IPS DF 6.9 (cell line): ENCODE measurements around the gene NRG3.

Experiments
- DNase-seq: peaks from one replicate; pipeline ENCODE4 v3.0.0-alpha.2; 2013; ENCODE audit warnings: low read depth, low spot score
- H3K27ac ChIP-seq: one replicate; pipeline ENCODE4 v1.5.1; 2013; ENCODE audit warnings: low read length, control low read depth
- H3K27me3 ChIP-seq: 2 replicates; pipeline ENCODE4 v1.6.1; 2013; ENCODE audit warnings: mild to moderate bottlenecking, low read length; ENCODE audit not compliant: control insufficient read depth, insufficient read depth
- H3K36me3 ChIP-seq: 2 replicates; pipeline ENCODE4 v1.6.1; 2013; ENCODE audit warnings: low read length; ENCODE audit not compliant: control insufficient read depth, insufficient read depth
- H3K4me1 ChIP-seq: 2 replicates; pipeline ENCODE4 v1.6.1; 2013; ENCODE audit warnings: low read length; ENCODE audit not compliant: control insufficient read depth, insufficient read depth
- H3K4me3 ChIP-seq: 2 replicates; pipeline ENCODE4 v1.5.1; 2013; ENCODE audit warnings: mild to moderate bottlenecking, low read length
- H3K9me3 ChIP-seq: 2 replicates; pipeline ENCODE4 v1.6.1; 2013; ENCODE audit warnings: low read length, inconsistent platforms; ENCODE audit not compliant: control insufficient read depth, insufficient read depth
- WGBS: extraction: QIAGEN DNeasy Blood & Tissue Kit; methylation state at CpG from one replicate; pipeline ENCODE4 v1.1.7; 2013; ENCODE audit warnings: mixed read lengths, missing lambda C conversion rate; ENCODE audit not compliant: insufficient read length, insufficient coverage; 5-methylcytosine and 5-hydroxymethylcytosine counted together

NRG3 gene

DNA sequence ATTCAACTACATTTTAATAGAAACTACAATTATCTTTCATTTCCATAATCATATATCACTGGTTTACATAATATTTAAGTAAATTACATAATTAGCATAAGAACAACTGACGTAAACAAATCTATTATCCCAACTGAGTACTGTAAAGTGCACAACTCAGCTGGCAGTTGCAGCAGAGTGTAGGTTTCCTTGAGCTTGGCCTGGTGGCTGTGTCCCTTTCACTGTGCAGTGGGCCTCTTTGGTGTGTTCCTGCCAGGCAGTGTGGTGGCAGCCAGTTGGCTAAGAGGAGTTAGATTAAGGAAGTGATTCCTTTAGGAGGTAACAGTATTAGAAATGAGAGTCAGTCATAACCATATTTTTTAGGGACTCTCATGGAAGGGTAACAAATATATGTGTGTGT lies 7.0 kb downstream of the NRG3 start:
- Histone ChIP-seq H3K4me1 (0 out of 2 replicates have a peak, but pooled peaks cover 2% of the 10 kb centered on the region), H3K9me3 (no peaks in the 10 kb centered on the region), H3K36me3 (no peaks in the 10 kb centered on the region), H3K4me3 (no peak overlapping the region), H3K27ac (no peak overlapping the region), H3K27me3 (no peaks in the 10 kb centered on the region)
- WGBS: no CpG with 5 or more reads among the region's 1 CpG
- DNase-seq: no peak

DNA sequence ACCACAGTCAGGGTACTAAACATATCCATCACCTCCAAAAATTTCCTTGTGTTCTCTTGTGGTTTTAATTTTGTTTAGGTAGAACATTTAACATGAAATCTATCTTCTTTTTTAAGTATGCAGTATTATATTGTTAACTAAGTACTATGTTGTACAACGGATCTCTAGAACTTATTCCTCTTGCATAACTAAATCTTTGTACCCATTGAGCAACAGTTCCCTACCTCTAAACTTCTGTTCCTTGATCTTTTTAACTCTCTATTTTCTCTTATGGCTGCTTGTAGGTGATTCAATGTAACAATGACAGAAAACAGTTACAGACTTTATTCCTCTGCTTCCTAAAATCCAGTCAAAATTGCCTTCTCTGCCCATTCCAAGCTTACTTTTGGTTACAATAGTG lies 9.9 kb downstream of the NRG3 start:
- no peaks in the 10 kb centered on the region for H3K27me3 ChIP-seq
- H3K9me3 ChIP-seq: no peaks in the 10 kb centered on the region
- no peak for DNase-seq
- no peaks in the 10 kb centered on the region for H3K36me3 ChIP-seq
- no peak overlapping the region for H3K27ac ChIP-seq
- H3K4me1 ChIP-seq: 0 out of 2 replicates have a peak, but pooled peaks cover 4% of the 10 kb centered on the region
- H3K4me3 ChIP-seq: no peak overlapping the region
- WGBS: no CpG with 5 or more reads among the region's 1 CpG

DNA sequence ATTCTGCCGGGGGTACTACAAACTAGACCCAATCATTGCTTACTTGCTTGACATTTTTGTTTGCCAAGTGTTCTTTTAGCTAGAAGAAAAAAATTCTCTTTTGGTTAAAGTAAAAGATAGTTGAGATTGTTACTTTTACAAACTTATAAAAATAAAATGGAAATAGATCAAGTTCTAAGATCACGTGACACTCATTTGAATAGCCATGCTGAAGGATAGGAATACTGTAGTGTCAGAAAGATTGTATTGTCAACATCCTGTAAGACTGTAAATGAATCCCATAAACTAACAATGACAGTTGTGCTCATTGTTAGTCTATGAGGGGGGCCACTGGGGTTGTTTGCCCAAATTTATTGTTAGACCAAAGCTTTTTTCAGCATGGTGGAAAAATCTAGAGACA lies 10.5 kb downstream of the NRG3 start:
- no peaks in the 10 kb centered on the region for H3K27me3 ChIP-seq
- no CpG with 5 or more reads among the region's 2 CpGs for WGBS
- 0 out of 2 replicates have a peak, but pooled peaks cover 4% of the 10 kb centered on the region for H3K4me1 ChIP-seq
- H3K36me3 ChIP-seq: no peaks in the 10 kb centered on the region
- no peak overlapping the region for H3K27ac ChIP-seq
- H3K9me3 ChIP-seq: no peaks in the 10 kb centered on the region
- no peak for DNase-seq
- H3K4me3 ChIP-seq: no peak overlapping the region

DNA sequence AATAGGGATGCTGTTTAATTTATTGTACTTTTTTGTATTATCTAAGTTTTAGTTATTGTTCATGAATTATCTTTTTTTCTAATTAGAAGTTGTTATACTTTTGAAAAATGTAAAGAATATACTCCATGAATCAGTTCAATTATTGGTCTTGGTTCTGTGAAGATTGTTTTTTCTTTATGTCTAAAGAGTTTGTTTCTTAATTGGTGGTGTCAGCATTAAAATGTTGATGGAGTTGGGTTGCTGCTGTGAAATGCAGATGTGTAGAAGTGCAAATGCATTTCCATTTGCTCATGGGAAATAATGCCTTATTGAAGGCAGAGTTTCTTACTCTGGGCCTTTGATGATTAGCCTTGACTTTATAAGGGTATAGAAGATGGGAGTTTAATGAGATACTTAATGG lies 11.9 kb downstream of the NRG3 start:
- H3K27ac ChIP-seq: no peak overlapping the region
- no peak overlapping the region for H3K4me3 ChIP-seq
- no peaks in the 10 kb centered on the region for H3K36me3 ChIP-seq
- H3K4me1 ChIP-seq: 0 out of 2 replicates have a peak, but pooled peaks cover 4% of the 10 kb centered on the region
- H3K27me3 ChIP-seq: no peaks in the 10 kb centered on the region
- no peak for DNase-seq
- H3K9me3 ChIP-seq: no peaks in the 10 kb centered on the region

DNA sequence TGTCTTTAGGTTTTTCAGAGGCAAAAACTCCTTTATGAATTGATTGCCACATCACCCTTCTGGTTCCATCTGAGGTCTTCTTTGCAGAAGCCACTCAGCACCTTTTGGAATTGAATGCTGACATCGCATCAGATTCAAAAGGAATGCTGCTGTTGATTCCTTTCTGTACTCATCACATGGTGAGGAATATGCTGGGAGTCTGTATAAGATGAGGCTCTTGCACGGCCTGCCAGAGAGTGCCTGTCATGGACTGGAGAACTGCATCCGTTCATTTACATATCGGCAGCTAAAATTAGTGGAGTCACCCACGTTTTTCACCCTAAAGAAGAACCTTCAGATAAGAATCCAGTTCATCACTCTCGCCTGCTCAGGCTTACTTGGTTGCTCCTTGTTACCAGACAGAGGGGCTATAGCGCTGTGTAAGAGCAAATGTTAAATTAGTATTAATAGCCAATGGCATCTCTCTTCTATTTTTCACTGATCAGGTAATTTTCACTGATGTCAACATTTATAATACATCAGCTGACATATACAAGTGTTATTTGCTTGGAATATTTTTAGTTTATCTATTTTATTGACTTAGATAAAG lies 14.3 kb downstream of the NRG3 start:
- Histone ChIP-seq H3K36me3 (no peaks in the 10 kb centered on the region), H3K27ac (no peak overlapping the region), H3K27me3 (no peaks in the 10 kb centered on the region), H3K9me3 (no peaks in the 10 kb centered on the region), H3K4me3 (no peak overlapping the region), H3K4me1 (0 out of 2 replicates have a peak, but pooled peaks cover 2% of the 10 kb centered on the region)
- no CpG with 5 or more reads among the region's 7 CpGs for WGBS
- no peak for DNase-seq

DNA sequence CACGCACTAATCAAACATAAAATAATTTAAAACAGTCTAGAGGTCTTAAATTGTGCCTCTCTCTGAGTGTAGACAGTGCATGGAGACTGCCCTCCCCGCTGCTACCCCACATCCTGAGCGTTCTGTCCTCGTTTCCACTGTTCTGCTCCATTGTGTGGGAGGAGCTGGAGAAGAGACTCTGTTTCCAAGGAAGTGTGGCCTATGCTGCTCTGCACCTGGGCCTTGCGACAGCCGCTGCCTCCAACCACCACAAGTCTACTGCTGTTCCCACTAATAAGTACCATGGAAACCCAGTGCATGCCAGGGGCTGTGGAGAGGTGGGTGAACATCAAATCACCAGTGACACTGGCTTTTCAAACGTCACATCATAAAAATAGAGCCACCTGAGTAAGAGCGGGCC lies 19.6 kb downstream of the NRG3 start:
- Histone ChIP-seq H3K36me3 (no peaks in the 10 kb centered on the region), H3K4me3 (no peak overlapping the region), H3K4me1 (no peaks in the 10 kb centered on the region; the same call in 1 of the 2 replicates), H3K27ac (no peak overlapping the region), H3K9me3 (no peaks in the 10 kb centered on the region), H3K27me3 (no peaks in the 10 kb centered on the region)
- no CpG with 5 or more reads among the region's 8 CpGs for WGBS
- DNase-seq: no peak

DNA sequence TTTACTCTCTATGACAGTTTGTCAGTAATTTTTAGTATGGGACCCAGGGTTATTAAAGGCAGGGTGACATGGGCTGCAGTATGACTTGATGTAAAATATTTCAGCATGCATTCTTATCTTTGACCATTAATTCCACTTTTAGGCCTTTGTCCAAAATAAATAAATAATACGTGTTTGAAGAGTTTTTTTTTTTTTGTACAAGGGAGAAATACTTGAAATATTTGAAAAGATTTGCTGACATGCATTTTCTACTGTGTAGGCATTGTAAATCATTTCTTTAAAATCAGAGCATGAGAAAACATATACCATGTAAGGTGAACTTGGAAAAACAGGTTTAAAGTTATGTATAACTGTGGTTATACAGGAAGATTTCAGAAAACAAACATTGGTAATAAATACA lies 23.5 kb downstream of the NRG3 start:
- Histone ChIP-seq H3K36me3 (no peaks in the 10 kb centered on the region), H3K4me1 (no peaks in the 10 kb centered on the region; the same call in 1 of the 2 replicates), H3K27me3 (no peaks in the 10 kb centered on the region), H3K27ac (no peak overlapping the region), H3K4me3 (no peak overlapping the region), H3K9me3 (no peaks in the 10 kb centered on the region)
- no peak for DNase-seq
- WGBS: no CpG with 5 or more reads among the region's 1 CpG

DNA sequence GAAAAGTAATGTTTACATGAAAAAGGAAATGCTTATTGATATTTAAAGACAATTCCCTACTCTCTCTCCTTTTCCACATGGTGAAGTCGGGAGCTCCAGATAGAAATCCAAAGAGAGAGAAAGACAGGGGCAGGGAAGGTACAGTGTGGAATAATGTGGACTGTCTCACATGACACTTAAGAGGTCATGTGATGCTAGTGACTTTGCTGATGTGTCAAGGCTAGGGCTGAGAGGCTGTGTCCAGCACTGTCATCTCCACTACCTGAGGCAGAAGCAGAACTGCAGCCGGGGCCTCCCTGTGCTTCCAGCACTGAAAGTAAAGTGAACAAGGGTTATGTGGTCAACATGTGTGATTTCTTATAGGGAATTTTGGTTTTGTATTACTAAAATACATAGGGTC lies 26.0 kb downstream of the NRG3 start:
- WGBS: no CpG with 5 or more reads among the region's 2 CpGs
- no peak for DNase-seq
- no peaks in the 10 kb centered on the region for H3K9me3 ChIP-seq
- H3K36me3 ChIP-seq: no peaks in the 10 kb centered on the region
- no peak overlapping the region for H3K4me3 ChIP-seq
- no peak overlapping the region for H3K27ac ChIP-seq
- H3K4me1 ChIP-seq: no peaks in the 10 kb centered on the region; the same call in 1 of the 2 replicates
- no peaks in the 10 kb centered on the region for H3K27me3 ChIP-seq

DNA sequence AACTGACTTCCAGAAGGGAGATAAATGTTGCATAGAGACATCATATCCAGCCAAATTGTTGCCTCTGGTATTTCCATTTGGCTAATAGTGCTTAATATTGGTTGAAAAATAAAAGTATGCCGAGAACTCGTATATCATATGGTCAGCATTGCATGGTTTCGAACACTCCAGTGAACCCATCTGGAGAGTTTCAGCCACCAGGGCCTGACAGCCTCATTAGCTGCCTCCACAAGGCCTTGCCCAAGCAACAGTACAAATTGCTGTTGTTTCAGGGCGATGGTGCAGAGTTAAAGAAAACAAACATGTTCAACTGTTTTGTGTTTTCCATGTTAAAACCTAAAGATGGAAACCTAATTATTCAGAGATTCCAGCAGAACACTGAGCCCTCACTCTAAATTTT lies 28.5 kb downstream of the NRG3 start:
- no CpG with 5 or more reads among the region's 4 CpGs for WGBS
- H3K4me3 ChIP-seq: no peak overlapping the region
- peaks cover 4% of the 10 kb centered on the region; the same call in 1 of the 2 replicates for H3K4me1 ChIP-seq
- H3K36me3 ChIP-seq: no peaks in the 10 kb centered on the region
- no peak for DNase-seq
- H3K27ac ChIP-seq: no peak overlapping the region
- no peaks in the 10 kb centered on the region for H3K27me3 ChIP-seq
- H3K9me3 ChIP-seq: no peaks in the 10 kb centered on the region

DNA sequence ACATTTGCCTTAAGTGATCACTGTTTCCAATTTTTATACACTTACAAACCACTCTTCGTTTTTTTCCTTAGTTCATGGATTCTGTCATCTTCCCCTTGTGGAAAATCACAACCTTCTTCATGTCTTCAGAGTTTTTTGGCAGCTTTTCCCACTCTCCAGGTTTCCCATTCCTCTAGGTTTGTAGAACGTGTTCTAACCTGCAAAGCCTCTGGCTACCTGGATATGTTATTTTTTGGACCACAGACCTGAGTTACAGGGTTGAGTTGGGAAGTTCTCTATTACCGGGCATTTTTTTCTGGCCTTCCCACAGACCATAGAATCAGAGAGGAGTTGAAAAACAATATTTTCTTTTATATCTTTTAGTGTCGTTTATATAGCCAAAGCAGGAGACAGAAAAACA lies 30.2 kb downstream of the NRG3 start:
- Histone ChIP-seq H3K36me3 (no peaks in the 10 kb centered on the region), H3K4me3 (no peak overlapping the region), H3K4me1 (peaks cover 4% of the 10 kb centered on the region; the same call in 1 of the 2 replicates), H3K27me3 (no peaks in the 10 kb centered on the region), H3K27ac (no peak overlapping the region), H3K9me3 (no peaks in the 10 kb centered on the region)
- DNase-seq: no peak
- no CpG with 5 or more reads among the region's 4 CpGs for WGBS

DNA sequence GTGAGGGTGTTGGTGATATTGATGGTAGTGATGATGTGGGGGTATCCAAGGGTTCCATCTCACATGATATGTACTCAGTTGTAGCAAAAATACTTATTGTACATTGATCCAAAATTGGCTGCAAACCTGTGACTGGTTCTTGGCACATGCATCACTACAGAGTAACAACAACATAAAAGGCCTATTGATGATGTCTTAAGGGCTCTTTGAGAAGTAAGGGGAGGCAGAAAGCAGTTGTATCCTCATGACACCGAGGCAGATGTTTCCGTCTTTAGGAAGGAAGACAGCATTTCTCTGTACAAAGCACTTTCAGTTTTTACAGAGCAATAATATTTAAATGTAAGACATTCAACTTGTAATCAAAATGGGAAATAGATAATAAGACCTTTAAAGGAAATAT lies 34.5 kb downstream of the NRG3 start:
- peaks cover 4% of the 10 kb centered on the region; the same call in 1 of the 2 replicates for H3K4me1 ChIP-seq
- no peak overlapping the region for H3K4me3 ChIP-seq
- no peaks in the 10 kb centered on the region for H3K36me3 ChIP-seq
- WGBS: no CpG with 5 or more reads among the region's 2 CpGs
- H3K9me3 ChIP-seq: no peaks in the 10 kb centered on the region
- DNase-seq: no peak
- H3K27me3 ChIP-seq: no peaks in the 10 kb centered on the region
- H3K27ac ChIP-seq: no peak overlapping the region
